ENCODE data around the gene CRPPA. TPM values are rescaled to one million over a fixed set of nuclear protein-coding genes. Genes with fewer than 3 reads are reported as not detected.

CRPPA gene
- total RNA-seq, 1 experiment from 2014 or later: 1.6 TPM

DNA sequence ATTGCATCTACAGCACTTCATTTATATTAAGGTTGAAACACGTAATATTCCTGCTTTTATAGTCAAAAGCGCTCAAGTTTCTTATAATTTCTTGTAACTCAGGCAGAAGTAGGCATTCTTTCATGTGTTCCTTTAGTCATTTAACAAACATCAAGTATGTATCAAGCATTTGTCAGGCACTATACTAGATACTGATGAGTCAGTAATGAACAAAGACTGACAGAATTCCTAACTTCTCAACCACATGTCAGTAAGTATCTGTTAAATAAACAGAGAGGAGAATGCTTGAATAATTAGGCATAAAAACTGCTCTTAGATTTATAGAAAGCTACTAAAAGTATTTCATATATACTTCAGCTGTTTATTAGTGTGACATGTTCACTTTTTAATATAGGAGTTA, 9.9 kb downstream of the CRPPA start:
- no peak for ATAC-seq
- ChIA-PET RAD21 (ENCODE audit: low non-redundant PET in 1 of 2, low total read pairs in 2 of 2, uncharacterized antibody in 2 of 2, unreplicated experiment in 2 of 2) (no interaction called here), CTCF (interaction anchor here (1.9 kb wide), 1 partner anchor 154 kb away, joined by 7 read pairs; no protein-coding TSS in a partner anchor), POLR2A (no interaction called here)
- BruUV-seq (replicated peaks): no TSS peak
- no peaks in the 10 kb centered on the region for H3K79me2 ChIP-seq (ENCODE audit: insufficient read depth, low read length)
- intact Hi-C loops (cut with micrococcal nuclease): no loop called here
- H3K4me3 ChIP-seq (replicated peaks in 1 of 2; ENCODE audit: low read depth in 1 of 2, low read length in 2 of 2): no peak overlapping the region
- no peaks in the 10 kb centered on the region for H3K9me2 ChIP-seq (ENCODE audit: insufficient read depth)
- no peak overlapping the region for H2AFZ ChIP-seq (ENCODE audit: low read depth, low read length, poor library complexity, severe bottlenecking)
- H3K9ac ChIP-seq (ENCODE audit: low read length): no peak overlapping the region
- H3K9me3 ChIP-seq (ENCODE audit: control insufficient read depth in 1 of 2, insufficient read depth in 1 of 2, low read depth in 1 of 2, low read length in 2 of 2): no peaks in the 10 kb centered on the region
- H3K4me1 ChIP-seq (ENCODE audit: control insufficient read depth in 1 of 2, insufficient read depth in 2 of 2, low read length in 2 of 2): no peaks in the 10 kb centered on the region
- no peaks in the 10 kb centered on the region for H4K20me1 ChIP-seq (ENCODE audit: insufficient read depth)
- H3K4me2 ChIP-seq (ENCODE audit: low read length): no peak overlapping the region
- H3K27ac ChIP-seq (ENCODE audit: low read depth, low read length): no peak overlapping the region
- no peaks in the 10 kb centered on the region for H3K27me3 ChIP-seq (ENCODE audit: insufficient read depth, low read length)
- H3K36me3 ChIP-seq (ENCODE audit: control insufficient read depth in 1 of 2, insufficient read depth in 2 of 2, low read length in 2 of 2): no peaks in the 10 kb centered on the region
- TF ChIP-seq, protein P1, sequence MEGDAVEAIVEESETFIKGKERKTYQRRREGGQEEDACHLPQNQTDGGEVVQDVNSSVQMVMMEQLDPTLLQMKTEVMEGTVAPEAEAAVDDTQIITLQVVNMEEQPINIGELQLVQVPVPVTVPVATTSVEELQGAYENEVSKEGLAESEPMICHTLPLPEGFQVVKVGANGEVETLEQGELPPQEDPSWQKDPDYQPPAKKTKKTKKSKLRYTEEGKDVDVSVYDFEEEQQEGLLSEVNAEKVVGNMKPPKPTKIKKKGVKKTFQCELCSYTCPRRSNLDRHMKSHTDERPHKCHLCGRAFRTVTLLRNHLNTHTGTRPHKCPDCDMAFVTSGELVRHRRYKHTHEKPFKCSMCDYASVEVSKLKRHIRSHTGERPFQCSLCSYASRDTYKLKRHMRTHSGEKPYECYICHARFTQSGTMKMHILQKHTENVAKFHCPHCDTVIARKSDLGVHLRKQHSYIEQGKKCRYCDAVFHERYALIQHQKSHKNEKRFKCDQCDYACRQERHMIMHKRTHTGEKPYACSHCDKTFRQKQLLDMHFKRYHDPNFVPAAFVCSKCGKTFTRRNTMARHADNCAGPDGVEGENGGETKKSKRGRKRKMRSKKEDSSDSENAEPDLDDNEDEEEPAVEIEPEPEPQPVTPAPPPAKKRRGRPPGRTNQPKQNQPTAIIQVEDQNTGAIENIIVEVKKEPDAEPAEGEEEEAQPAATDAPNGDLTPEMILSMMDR (IDR thresholded peaks at IDR 0.05 in 2 of 3, conservative IDR thresholded peaks at IDR 0.05 in 1 of 3; ENCODE audit: borderline replicate concordance in 1 of 3, insufficient read depth in 1 of 3, low read depth in 2 of 3, low read length in 2 of 3): no peak
- TF ChIP-seq EZH2 (IDR thresholded peaks at IDR 0.05) (no peak), TCF7L2 (IDR thresholded peaks at IDR 0.05; ENCODE audit: borderline replicate concordance, extremely low read depth, insufficient read depth, insufficient read length) (no peak), ZNF274 (IDR thresholded peaks at IDR 0.05; ENCODE audit: low read depth, low read length) (no peak), ATF3 (IDR thresholded peaks at IDR 0.05) (no peak), SP1 (IDR thresholded peaks at IDR 0.05; ENCODE audit: low read depth) (no peak)
- DNase-seq (ENCODE audit: low read depth, low spot score): no peak

DNA sequence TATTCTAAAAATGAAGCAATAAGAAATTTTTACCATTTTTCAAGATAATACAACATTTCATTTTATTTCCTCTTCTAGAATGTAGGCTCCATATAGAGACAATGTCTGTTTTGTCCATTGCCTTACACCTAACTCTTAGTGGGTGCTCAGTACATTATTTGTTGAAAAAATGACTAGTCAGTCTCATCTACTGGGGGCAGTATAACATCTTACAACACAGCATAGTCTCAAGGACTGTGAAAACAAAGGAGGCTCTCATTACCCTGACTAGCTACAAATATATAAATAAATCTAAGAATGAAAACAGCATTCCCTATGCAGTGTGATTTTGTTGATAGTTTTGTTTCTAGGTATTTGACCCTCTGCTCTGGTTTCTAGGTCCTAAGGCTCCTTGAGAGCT, 11.6 kb downstream of the CRPPA start:
- no peaks in the 10 kb centered on the region for H3K79me2 ChIP-seq (ENCODE audit: insufficient read depth, low read length)
- ATAC-seq: peak; percentile 68
- TF ChIP-seq EZH2phosphoT487 (IDR thresholded peaks at IDR 0.05; ENCODE audit: borderline replicate concordance) (no peak), EGR1 (IDR thresholded peaks at IDR 0.05; ENCODE audit: low read depth) (no peak), SIN3A (IDR thresholded peaks at IDR 0.05; ENCODE audit: low read depth) (no peak), EZH2 (IDR thresholded peaks at IDR 0.05) (no peak), POLR2AphosphoS5 (IDR thresholded peaks at IDR 0.05; ENCODE audit: low read depth, low read length) (no peak), POLR2A (IDR thresholded peaks at IDR 0.05; ENCODE audit: borderline replicate concordance, extremely low read depth, insufficient read depth, insufficient read length) (no peak)
- TF ChIP-seq, protein P1 (IDR thresholded peaks at IDR 0.05 in 2 of 3, conservative IDR thresholded peaks at IDR 0.05 in 1 of 3; ENCODE audit: borderline replicate concordance in 1 of 3, insufficient read depth in 1 of 3, low read depth in 2 of 3, low read length in 2 of 3): 0 out of 6 replicates have a peak, but pooled peaks of 1 of the 3 experiments have one; percentile 12
- TF ChIP-seq, protein P2, sequence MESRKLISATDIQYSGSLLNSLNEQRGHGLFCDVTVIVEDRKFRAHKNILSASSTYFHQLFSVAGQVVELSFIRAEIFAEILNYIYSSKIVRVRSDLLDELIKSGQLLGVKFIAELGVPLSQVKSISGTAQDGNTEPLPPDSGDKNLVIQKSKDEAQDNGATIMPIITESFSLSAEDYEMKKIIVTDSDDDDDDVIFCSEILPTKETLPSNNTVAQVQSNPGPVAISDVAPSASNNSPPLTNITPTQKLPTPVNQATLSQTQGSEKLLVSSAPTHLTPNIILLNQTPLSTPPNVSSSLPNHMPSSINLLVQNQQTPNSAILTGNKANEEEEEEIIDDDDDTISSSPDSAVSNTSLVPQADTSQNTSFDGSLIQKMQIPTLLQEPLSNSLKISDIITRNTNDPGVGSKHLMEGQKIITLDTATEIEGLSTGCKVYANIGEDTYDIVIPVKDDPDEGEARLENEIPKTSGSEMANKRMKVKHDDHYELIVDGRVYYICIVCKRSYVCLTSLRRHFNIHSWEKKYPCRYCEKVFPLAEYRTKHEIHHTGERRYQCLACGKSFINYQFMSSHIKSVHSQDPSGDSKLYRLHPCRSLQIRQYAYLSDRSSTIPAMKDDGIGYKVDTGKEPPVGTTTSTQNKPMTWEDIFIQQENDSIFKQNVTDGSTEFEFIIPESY (IDR thresholded peaks at IDR 0.05; ENCODE audit: extremely low read depth, insufficient replicate concordance, low read length): no peak

More for the DNA sequence above, 11.6 kb downstream of the CRPPA start:
- Histone ChIP-seq H3K27ac (ENCODE audit: low read depth, low read length) (no peak overlapping the region), H4K20me1 (ENCODE audit: insufficient read depth) (no peaks in the 10 kb centered on the region), H3K36me3 (ENCODE audit: control insufficient read depth in 1 of 2, insufficient read depth in 2 of 2, low read length in 2 of 2) (no peaks in the 10 kb centered on the region), H3K4me1 (ENCODE audit: control insufficient read depth in 1 of 2, insufficient read depth in 2 of 2, low read length in 2 of 2) (no peaks in the 10 kb centered on the region), H3K9me2 (ENCODE audit: insufficient read depth) (no peaks in the 10 kb centered on the region), H3K4me2 (ENCODE audit: low read length) (no peak overlapping the region), H3K9ac (ENCODE audit: low read length) (no peak overlapping the region), H2AFZ (ENCODE audit: low read depth, low read length, poor library complexity, severe bottlenecking) (no peak overlapping the region), H3K4me3 (replicated peaks in 1 of 2; ENCODE audit: low read depth in 1 of 2, low read length in 2 of 2) (no peak overlapping the region), H3K27me3 (ENCODE audit: insufficient read depth, low read length) (no peaks in the 10 kb centered on the region), H3K9me3 (ENCODE audit: control insufficient read depth in 1 of 2, insufficient read depth in 1 of 2, low read depth in 1 of 2, low read length in 2 of 2) (no peaks in the 10 kb centered on the region)
- CTCF ChIA-PET: interaction anchor here (1.1 to 1.9 kb wide), 2 partner anchors 22 to 155 kb away, joined by 3 to 7 read pairs; no protein-coding TSS in a partner anchor
- DNase-seq (ENCODE audit: low read depth, low spot score): no peak
- RAD21 ChIA-PET (ENCODE audit: low non-redundant PET in 1 of 2, low total read pairs in 2 of 2, uncharacterized antibody in 2 of 2, unreplicated experiment in 2 of 2): no interaction called here
- POLR2A ChIA-PET: no interaction called here
- no TSS peak for BruUV-seq (replicated peaks)
- intact Hi-C loops (cut with micrococcal nuclease): no loop called here

All from HCT116 (cell line).